KG1 (cell line): ENCODE data around the gene EDA.

Source experiments
- DNase-seq: peaks from one replicate; lab custom pipeline; 2025; lab: John Stamatoyannopoulos, UW

EDA gene

DNA sequence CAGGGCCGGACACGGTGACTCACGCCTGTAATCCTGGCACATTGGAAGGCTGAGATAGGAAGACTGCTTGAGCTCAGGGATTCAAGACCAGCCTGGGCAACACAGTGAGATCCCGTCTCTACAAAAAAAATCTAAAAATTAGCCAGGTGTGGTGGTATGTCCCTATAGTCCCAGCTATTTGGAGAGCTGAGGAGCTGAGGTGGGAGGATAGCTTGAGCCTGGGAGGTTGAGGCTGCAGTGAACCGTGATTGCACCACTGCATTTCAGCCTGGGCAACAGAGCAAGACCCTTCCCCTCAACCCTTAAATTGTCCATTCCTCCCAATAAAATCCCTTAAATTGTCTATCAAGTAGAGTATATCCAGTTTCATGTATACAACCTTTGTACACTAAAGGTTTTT is 463.4 kb downstream of the EDA start:
- DNase-seq, result no peak

DNA sequence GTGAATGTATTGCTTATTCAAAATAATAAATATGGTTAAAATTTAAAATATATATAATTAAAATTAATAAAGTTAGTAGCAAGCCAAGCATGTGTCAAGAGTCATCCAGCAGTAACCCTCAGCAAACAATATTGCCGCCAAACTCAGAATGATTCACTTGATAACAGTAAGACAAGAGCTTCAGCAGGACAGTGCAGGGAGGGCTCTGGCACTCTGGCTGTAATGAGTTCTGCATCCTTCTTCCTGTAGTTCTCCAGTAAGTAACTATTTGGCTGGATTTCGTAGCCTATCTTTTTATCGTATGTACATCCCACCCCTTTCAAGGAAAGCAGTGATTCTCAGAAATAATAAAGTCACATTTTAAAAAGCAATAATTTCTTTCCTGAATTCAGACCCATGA is 464.0 kb downstream of the EDA start:
- DNase-seq, result no peak

DNA sequence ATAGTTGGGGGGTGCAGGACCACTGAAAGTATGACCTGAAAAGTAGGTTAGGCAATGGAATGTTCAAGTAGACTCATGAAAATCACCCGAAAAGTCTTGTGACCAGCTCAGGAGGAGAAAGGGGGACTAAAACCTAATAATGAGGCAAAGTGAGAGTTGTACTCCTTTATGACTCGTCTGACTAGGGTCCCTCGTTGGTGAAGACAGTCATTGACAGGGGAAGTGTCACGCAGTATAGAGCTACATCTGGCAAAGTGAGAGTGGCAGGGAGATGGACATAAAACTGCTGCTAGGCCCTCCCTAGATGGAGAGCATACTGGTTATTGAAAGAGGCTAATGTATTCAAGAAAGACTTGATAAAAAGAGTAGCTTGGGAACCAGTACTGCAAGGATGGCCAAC is 466.8 kb downstream of the EDA start:
- no peak for DNase-seq

DNA sequence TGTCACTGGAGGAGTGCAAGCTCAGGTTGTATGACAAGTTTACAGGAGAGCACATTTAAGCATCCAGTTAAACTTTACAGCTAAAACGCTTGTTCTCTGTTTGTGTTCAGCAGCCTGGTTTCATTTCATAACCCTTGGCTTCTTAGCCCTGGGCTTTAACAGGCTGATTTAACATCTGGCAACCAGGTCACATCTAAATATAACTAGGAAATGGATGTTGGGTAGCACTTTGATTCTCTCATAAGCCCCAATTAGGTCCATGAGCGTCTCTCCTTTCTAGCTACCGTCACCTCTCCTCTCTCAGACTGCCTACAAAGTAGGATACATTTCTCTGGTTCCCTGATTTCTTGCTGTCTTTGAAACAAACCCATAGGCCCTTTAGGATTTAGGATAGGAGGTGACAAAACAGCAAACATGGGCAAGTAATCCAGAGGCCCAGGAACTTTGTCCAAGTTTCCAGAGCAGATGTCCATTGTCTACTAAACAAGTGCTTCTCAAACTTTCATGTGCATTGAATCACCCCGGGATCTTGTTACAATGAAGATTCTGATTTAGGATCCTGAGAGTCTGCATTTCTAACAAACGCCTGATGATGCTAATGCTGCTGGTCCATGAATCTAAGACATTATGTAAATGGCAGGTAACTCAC is 468.8 kb downstream of the EDA start:
- no peak for DNase-seq

DNA sequence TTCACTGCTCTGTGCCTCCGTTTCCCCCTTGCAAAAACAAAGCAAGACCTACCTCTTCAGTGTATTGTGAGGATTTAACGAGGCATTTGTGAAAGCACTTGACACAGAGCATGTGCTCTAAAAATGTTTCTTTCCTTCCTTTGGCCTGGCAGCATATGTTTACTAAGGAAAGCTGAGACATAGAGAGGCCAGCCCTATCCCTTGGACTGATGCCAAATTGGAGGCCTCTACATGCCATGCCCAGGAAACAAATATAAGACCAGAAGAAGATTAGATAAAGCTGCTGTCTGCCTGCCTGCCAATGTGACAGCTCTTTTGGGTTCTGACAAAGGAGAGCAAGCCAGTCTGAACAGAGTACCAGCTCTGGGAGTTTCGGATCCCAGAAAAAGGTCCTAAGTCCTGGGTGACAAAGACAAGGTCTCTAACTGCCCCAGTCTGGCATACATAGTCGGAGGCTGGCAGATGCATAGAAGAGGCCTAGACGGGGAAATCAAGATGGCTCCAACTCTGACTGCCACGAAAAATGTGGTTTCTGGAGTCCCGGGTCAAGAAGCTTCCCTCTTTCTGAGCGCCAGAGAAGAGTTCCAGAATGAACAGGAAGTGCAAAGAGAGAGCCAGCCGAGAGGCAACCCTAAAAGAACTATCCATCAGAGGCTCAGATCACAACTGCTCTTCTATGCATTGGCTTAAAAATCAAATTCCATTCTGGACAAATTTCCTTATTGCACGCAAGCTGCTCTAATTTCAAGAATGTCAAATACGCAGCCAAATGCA is 472.1 kb downstream of the EDA start:
- DNase-seq, result no peak

DNA sequence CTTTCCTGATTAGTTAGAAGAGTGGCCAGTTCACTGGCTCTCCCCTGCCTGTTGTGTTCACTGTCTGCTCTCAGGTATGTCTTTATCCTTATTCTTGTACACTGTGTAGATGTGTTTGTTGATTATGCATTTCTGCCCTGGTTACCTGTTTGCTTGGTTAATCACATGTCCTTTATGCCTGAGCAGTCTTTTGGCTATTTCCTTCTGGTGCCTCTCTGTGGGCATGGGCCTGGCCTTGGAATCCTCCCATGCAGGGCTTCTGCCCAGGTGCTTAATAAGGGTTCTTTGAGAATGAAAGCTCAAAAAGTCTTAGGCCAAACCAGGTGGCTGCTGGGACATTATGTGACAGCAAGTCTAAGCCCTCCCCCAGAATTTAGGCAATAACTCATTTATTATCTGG is 472.8 kb downstream of the EDA start:
- no peak for DNase-seq
